ENCODE results near the gene ZSCAN20.

GRCh38 chr1:33443705-33444180 is 28.7 kb upstream of the ZSCAN20 start:
- no peak for TF ChIP-seq CTCF (IDR thresholded peaks at IDR 0.05; ENCODE audit: insufficient read depth, low read depth, low read length)
- TF ChIP-seq EZH2 (IDR thresholded peaks at IDR 0.05; ENCODE audit: insufficient read depth, low read length), result no peak

All from astrocyte (in vitro differentiated cells and primary cell).